Measurements from ENCODE around the gene WNT2B.

- peak; percentile 54 for TF ChIP-seq CTCF (IDR thresholded peaks at IDR 0.05; ENCODE audit: insufficient read depth, low read length)
- no peak for TF ChIP-seq POLR2AphosphoS5 (IDR thresholded peaks at IDR 0.05; ENCODE audit: low read depth)
- no peak for TF ChIP-seq REST (IDR thresholded peaks at IDR 0.05; ENCODE audit: insufficient replicate concordance, low read depth)
These were observed 42.6 kb upstream of the WNT2B start for GRCh38 chr1:112466078-112466660.
